ENCODE data around the gene MAP3K4. TPM values are rescaled to one million over a fixed set of nuclear protein-coding genes. Genes with fewer than 3 reads are reported as not detected.

MAP3K4 gene
- total RNA-seq, 4 donors from 2014 or later: 22.8 to 33.8 (median 30.4) TPM

- WGBS, 2 donors: 94% methylated on average over 8 of the region's 8 CpGs
- no peak for DNase-seq (ENCODE audit: low spot score in 2 of 2)
- intact Hi-C loops (cut with DNase I; ENCODE audit: low total_unique reads): no loop called here
- no peak overlapping the region for H3K4me3 ChIP-seq (ENCODE audit: low read depth, poor library complexity, severe bottlenecking)
- TF ChIP-seq CTCF (IDR thresholded peaks at IDR 0.05): no peak
Measured at GRCh38 chr6:161021998-161022743, 30.6 kb downstream of the MAP3K4 start.

- H3K4me3 ChIP-seq (ENCODE audit: low read depth, poor library complexity, severe bottlenecking): no peak overlapping the region
- no peak for TF ChIP-seq POLR2A (IDR thresholded peaks at IDR 0.05)
- TF ChIP-seq CTCF (IDR thresholded peaks at IDR 0.05): no peak
- WGBS, 2 donors: 71% methylated on average over 2 of the region's 2 CpGs
- intact Hi-C loops (cut with DNase I; ENCODE audit: low total_unique reads): no loop called here
- no peak for DNase-seq (ENCODE audit: low spot score in 2 of 2)
Measured at GRCh38 chr6:161023316-161023715, 31.7 kb downstream of the MAP3K4 start.

GRCh38 chr6:161024364-161024920, 32.9 kb downstream of the MAP3K4 start:
- intact Hi-C loops (cut with DNase I; ENCODE audit: low total_unique reads): no loop called here
- H3K4me3 ChIP-seq (ENCODE audit: low read depth, poor library complexity, severe bottlenecking): no peak overlapping the region
- 96% methylated on average over 8 of the region's 8 CpGs for WGBS, 2 donors
- TF ChIP-seq CTCF (IDR thresholded peaks at IDR 0.05) (no peak), POLR2A (IDR thresholded peaks at IDR 0.05) (no peak)
- DNase-seq (ENCODE audit: low spot score in 2 of 2): no peak

GRCh38 chr6:161027385-161027784, 35.8 kb downstream of the MAP3K4 start:
- no peak overlapping the region for H3K4me3 ChIP-seq (ENCODE audit: low read depth, poor library complexity, severe bottlenecking)

GRCh38 chr6:161029195-161029809, 37.7 kb downstream of the MAP3K4 start:
- no peak for TF ChIP-seq CTCF (IDR thresholded peaks at IDR 0.05)
- DNase-seq (ENCODE audit: low spot score in 2 of 2): no peak
- WGBS, 2 donors: 58 to 62% methylated on average over 8 of the region's 8 CpGs
- H3K4me3 ChIP-seq (ENCODE audit: low read depth, poor library complexity, severe bottlenecking): no peak overlapping the region
- intact Hi-C loops (cut with DNase I; ENCODE audit: low total_unique reads): no loop called here

More at GRCh38 chr6:161027385-161027784, 35.8 kb downstream of the MAP3K4 start:
- intact Hi-C loops (cut with DNase I; ENCODE audit: low total_unique reads): no loop called here
- DNase-seq (ENCODE audit: low spot score in 2 of 2): no peak
- no peak for TF ChIP-seq POLR2A (IDR thresholded peaks at IDR 0.05)
- TF ChIP-seq CTCF (IDR thresholded peaks at IDR 0.05): no peak
- 92% methylated on average over 3 of the region's 3 CpGs for WGBS, 2 donors

All from lower leg skin (tissue), 4 donors.